ENCODE measurements around the gene PIP4K2B. TPM values are rescaled to one million over a fixed set of nuclear protein-coding genes. Genes with fewer than 3 reads are reported as not detected.

The PIP4K2B gene
- total and polyA plus RNA-seq, 9 of the 15 experiments (the other 6 are each of a cell fraction or from before 2014, with no cell fraction given): 3.7 to 29.9 (median 23.0) TPM

DNA sequence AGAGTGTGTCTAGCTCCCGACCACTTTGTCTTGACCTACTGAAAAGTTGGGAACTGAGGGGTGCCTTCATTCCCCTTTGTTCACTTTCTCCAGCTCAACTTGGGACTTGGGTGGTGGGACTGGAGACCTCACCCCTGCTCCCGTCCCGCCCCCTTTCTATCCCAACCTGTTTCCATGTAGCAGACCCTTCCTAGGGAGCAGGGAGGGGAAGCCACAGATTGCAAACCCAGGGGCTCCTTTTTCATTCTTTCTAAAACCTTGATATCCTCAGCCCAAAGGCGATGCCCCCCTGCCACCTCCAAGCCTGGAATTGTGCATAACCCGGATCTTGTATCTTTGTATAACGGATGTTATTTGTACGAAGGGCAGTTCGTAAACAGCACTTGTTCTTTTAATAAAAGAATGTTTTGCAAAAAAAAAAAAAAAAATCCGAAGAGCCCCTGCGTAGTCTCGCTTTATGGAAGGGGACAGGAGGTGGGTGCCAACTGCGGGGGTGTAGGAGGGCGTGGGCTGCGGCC is 69.9 kb downstream of the PIP4K2B start:
- no TSS peak for BruUV-seq (replicated peaks)
- in situ Hi-C loops (cut with MboI) (no loop called here), intact Hi-C loops (cut with micrococcal nuclease) (no loop called here)
- CTCF ChIA-PET (ENCODE audit: low intra/inter-chr PET ratio): interaction anchor here (0.9 to 1.7 kb wide), 2 partner anchors 28 to 53 kb away, joined by 3 read pairs; no protein-coding TSS in a partner anchor
- no peak for TF ChIP-seq SIN3A (IDR thresholded peaks at IDR 0.05; ENCODE audit: borderline replicate concordance in 2 of 2, control insufficient read depth in 1 of 2, low read depth in 2 of 2, low read length in 2 of 2)
- 0 out of 2 replicates have a peak, but pooled peaks have one; percentile 11 for TF ChIP-seq SUPT5H (IDR thresholded peaks at IDR 0.05)
- no peak for TF ChIP-seq RFX7 (CRISPR knock-in tag; IDR thresholded peaks at IDR 0.05)
- TF ChIP-seq DIDO1 (tag; IDR thresholded peaks at IDR 0.05; ENCODE audit: low read depth): no peak
- no peak for TF ChIP-seq WHSC1 (IDR thresholded peaks at IDR 0.05; ENCODE audit: low read length)
- TF ChIP-seq ZNF766 (CRISPR knock-in tag; conservative IDR thresholded peaks at IDR 0.05): 0 out of 2 replicates have a peak, but pooled peaks have one; percentile 8
- TF ChIP-seq RBM17 (IDR thresholded peaks at IDR 0.05; ENCODE audit: borderline replicate concordance, low read depth, low read length): no peak
- no peak for TF ChIP-seq MED1 (CRISPR knock-in tag; IDR thresholded peaks at IDR 0.05; ENCODE audit: borderline replicate concordance)
- TF ChIP-seq ZNF830 (CRISPR knock-in tag; IDR thresholded peaks at IDR 0.05): no peak
- no peak for TF ChIP-seq CHD1 (IDR thresholded peaks at IDR 0.05; ENCODE audit: low read length)
- 0 out of 2 replicates have a peak, but pooled peaks have one; percentile 3 for TF ChIP-seq CBFA2T3 (IDR thresholded peaks at IDR 0.05)
- peak; percentile 88 for TF ChIP-seq EGR1 (conservative IDR thresholded peaks at IDR 0.05)
- no peak for TF ChIP-seq PHB (CRISPR knock-in tag; IDR thresholded peaks at IDR 0.05)
- TF ChIP-seq, protein P1, sequence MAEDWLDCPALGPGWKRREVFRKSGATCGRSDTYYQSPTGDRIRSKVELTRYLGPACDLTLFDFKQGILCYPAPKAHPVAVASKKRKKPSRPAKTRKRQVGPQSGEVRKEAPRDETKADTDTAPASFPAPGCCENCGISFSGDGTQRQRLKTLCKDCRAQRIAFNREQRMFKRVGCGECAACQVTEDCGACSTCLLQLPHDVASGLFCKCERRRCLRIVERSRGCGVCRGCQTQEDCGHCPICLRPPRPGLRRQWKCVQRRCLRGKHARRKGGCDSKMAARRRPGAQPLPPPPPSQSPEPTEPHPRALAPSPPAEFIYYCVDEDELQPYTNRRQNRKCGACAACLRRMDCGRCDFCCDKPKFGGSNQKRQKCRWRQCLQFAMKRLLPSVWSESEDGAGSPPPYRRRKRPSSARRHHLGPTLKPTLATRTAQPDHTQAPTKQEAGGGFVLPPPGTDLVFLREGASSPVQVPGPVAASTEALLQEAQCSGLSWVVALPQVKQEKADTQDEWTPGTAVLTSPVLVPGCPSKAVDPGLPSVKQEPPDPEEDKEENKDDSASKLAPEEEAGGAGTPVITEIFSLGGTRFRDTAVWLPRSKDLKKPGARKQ (CRISPR knock-in tag; IDR thresholded peaks at IDR 0.05): peak; percentile 72; the same call in 1 of the 2 replicates
- no peak for TF ChIP-seq NCOA2 (IDR thresholded peaks at IDR 0.05; ENCODE audit: partially characterized antibody in 2 of 2)
- TF ChIP-seq, protein P2, sequence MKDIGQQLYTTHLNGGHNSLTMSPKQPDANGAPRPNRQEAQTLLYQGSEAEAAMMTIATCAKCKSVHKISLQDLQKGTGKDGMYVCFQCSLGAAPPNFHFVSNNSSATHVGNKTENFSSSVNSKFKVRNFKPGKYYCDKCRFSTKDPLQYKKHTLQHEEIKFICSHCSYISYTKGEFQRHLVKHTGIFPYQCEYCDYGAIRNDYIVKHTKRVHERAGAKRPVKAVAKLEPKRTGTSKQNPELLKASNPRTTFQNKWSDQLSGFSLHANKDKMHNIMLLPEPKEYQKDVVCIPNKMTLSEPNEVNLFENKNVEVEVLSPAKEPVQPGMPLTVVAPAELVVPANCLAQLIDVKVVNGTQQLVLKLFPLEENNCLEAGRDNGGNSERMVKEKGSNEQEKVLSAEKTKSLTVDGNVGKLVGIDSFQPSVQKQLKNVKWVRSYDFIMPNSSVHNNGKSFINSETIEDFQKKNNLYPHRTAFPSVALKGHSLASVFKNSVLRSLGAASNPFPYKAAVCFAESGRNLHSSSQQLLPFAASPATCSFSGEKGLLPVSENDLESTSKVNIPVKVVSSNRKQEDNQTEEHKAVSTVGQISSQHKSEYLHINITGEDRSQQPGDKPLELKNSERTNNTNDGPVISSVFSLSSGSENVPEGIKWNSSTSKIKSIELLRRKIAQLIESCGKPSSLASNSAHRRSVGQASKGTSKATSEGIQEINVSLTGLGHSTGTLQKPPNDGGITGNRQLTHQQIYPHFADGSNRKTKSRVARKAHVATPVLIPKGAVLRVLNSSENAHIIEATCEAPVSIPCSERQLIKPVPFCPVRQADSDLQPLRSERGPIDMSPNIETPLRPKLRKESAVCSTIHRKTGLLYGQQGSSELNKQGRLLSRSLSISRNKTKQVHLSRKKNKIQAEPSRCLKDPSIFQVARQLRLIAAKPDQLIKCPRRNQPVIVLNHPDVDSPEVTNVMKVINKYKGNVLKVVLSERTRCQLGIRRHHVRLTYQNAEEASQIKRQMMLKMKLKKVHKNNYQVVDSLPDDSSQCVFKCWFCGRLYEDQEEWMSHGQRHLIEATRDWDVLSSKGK (CRISPR knock-in tag; IDR thresholded peaks at IDR 0.05): no peak
- no peak for TF ChIP-seq ARID2 (IDR thresholded peaks at IDR 0.05)
- Histone ChIP-seq H3K4me2 (ENCODE audit: insufficient read depth, low read length) (peak overlapping the region; percentile 82), H3K9me1 (ENCODE audit: control insufficient read depth, insufficient read depth, low read length) (peaks cover 3% of the 10 kb centered on the region), H3K4me1 (replicated peaks in 1 of 2; ENCODE audit: control insufficient read depth in 2 of 2, insufficient read depth in 2 of 2, low read length in 2 of 2) (peaks cover 48 to 81% of the 10 kb centered on the region in 2 experiments), H3K79me2 (ENCODE audit: control insufficient read depth, insufficient read depth, low read length) (peaks cover 24% of the 10 kb centered on the region), H3K36me3 (ENCODE audit: control insufficient read depth, insufficient read depth, low read length) (peaks cover 39% of the 10 kb centered on the region; the same call in 2 of the 3 replicates), H3K4me3 (peak overlapping the region; percentile 55), H3K27me3 (ENCODE audit: control insufficient read depth in 2 of 2, insufficient read depth in 2 of 2, low read length in 2 of 2) (no peaks in the 10 kb centered on the region), H3K27ac (ENCODE audit: extremely low read depth, low read depth, low read length) (peak overlapping the region; percentile 72; the same call in 2 of the 3 replicates), H2AFZ (ENCODE audit: low read depth, low read length) (peak overlapping the region; percentile 89), H3K9me3 (replicated peaks; ENCODE audit: control insufficient read depth, insufficient read depth, low read depth, low read length) (no peaks in the 10 kb centered on the region), H4K20me1 (replicated peaks; ENCODE audit: control insufficient read depth, insufficient read depth, low read length) (no peaks in the 10 kb centered on the region), H3K9ac (ENCODE audit: insufficient read depth in 1 of 2, low read depth in 2 of 2, low read length in 2 of 2) (peak overlapping the region; percentile 70 to 95; a peak in 3 of 4 replicates)
- POLR2A ChIA-PET: interaction anchor here (0.5 to 2.4 kb wide), 6 partner anchors 11 to 140 kb away, joined by 4 to 13 read pairs (median 6); partner anchors contain the start of genes LASP1 and MLLT6
- FAIRE-seq: no peak
- no peak for ATAC-seq
- 38% methylated on average over 13 of the region's 14 CpGs for WGBS (ENCODE audit: insufficient coverage, low coverage, missing lambda C conversion rate)
- DNase-seq (ENCODE audit: extremely low read depth in 1 of 4, low spot score in 3 of 4): no peak
